ENCODE data around the gene PDGFC.

Gene PDGFC

DNA sequence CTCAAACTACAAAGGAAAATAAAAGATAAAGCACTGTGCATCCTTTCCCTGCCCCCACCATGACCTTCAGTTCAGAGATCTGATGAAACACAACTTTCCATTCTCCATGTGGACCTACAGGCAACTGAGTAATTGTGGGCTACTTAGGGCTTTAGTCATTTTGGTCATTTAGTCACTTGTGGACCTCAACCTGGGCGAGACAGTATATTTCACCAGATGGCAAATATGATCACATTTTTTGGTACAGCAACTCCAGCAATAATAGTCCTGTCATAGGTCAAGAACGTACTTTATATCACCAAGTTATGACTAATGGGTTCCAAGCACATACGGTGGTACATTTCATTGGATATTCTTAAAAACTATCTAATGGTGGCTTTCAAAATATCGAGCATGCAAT is 141.2 kb downstream of the PDGFC start:
- no peaks in the 10 kb centered on the region for H3K79me2 ChIP-seq (ENCODE audit: low read length)
- DNase-seq = no peak
- H3K4me1 ChIP-seq (ENCODE audit: low read length) = no peaks in the 10 kb centered on the region
- no peak overlapping the region for H3K4me3 ChIP-seq (ENCODE audit: low read length)
- H3F3A ChIP-seq (ENCODE audit: insufficient read depth, low read length) = no peaks in the 10 kb centered on the region
- H3K9ac ChIP-seq (ENCODE audit: low read length) = no peak overlapping the region
- H3K36me3 ChIP-seq (replicated peaks; ENCODE audit: insufficient read depth, low read length) = no peaks in the 10 kb centered on the region
- H4K20me1 ChIP-seq (ENCODE audit: insufficient read depth, low read length) = no peaks in the 10 kb centered on the region
- no peaks in the 10 kb centered on the region for H3K9me3 ChIP-seq (replicated peaks; ENCODE audit: insufficient read depth, low read length)
- TF ChIP-seq CTCF (IDR thresholded peaks at IDR 0.05; ENCODE audit: low read length) (no peak), EZH2phosphoT487 (IDR thresholded peaks at IDR 0.05; ENCODE audit: low read length) (no peak), EZH2 (optimal IDR thresholded peaks at IDR 0.05; ENCODE audit: low read depth, low read length) (no peak)
- H3K4me2 ChIP-seq (ENCODE audit: low read depth, low read length) = no peak overlapping the region
- H3K9me2 ChIP-seq (replicated peaks; ENCODE audit: insufficient read depth, low read length) = no peaks in the 10 kb centered on the region; the same call in 1 of the 2 replicates
- no peak overlapping the region for H2AFZ ChIP-seq (ENCODE audit: low read length)
- no peaks in the 10 kb centered on the region for H3K27me3 ChIP-seq (replicated peaks; ENCODE audit: insufficient read depth, low read length)
- H3K27ac ChIP-seq (ENCODE audit: low read length) = no peak overlapping the region

DNA sequence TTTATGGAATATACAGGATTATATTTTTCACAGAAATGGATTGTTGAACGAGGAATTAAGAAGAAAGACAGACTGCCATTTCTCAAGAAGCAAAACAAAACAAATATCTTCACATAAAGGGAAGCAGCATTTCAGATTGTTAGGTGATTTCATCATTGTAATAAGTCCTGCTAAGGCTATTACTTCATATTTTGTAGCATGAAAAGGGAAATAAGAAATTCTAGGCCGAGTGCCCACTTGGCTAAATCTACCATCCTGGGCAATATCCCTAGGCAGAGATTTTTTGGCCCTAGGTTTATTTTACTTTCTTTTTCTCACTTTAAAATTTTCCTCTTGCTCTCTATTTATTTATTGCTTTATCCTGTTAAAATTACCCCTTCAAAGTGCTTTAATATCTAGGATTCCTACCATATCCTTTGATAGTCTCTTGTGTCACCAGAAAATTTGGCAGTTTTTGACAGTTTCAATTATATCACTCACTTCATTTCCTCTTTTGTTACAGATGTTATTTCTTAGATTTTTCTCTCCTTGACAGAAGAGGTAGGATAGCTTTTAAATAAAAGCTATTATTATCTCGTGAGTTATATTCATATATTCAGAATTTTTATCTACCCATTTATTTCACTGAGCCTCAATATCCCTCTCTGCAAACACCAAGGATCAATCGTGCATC is 142.3 kb downstream of the PDGFC start:
- no peak overlapping the region for H3K9ac ChIP-seq (ENCODE audit: low read length)
- no peaks in the 10 kb centered on the region for H3K27me3 ChIP-seq (replicated peaks; ENCODE audit: insufficient read depth, low read length)
- H3K4me1 ChIP-seq (ENCODE audit: low read length) = no peaks in the 10 kb centered on the region
- TF ChIP-seq EZH2phosphoT487 (IDR thresholded peaks at IDR 0.05; ENCODE audit: low read length) = no peak
- no peak for TF ChIP-seq CTCF (IDR thresholded peaks at IDR 0.05; ENCODE audit: low read length)
- TF ChIP-seq EZH2 (optimal IDR thresholded peaks at IDR 0.05; ENCODE audit: low read depth, low read length) = no peak
- H3K4me2 ChIP-seq (ENCODE audit: low read depth, low read length) = no peak overlapping the region
- H3K9me2 ChIP-seq (replicated peaks; ENCODE audit: insufficient read depth, low read length) = no peaks in the 10 kb centered on the region; the same call in 1 of the 2 replicates
- H3K79me2 ChIP-seq (ENCODE audit: low read length) = no peaks in the 10 kb centered on the region
- no peak overlapping the region for H2AFZ ChIP-seq (ENCODE audit: low read length)
- H3K27ac ChIP-seq (ENCODE audit: low read length) = no peak overlapping the region
- no peaks in the 10 kb centered on the region for H4K20me1 ChIP-seq (ENCODE audit: insufficient read depth, low read length)
- H3K36me3 ChIP-seq (replicated peaks; ENCODE audit: insufficient read depth, low read length) = no peaks in the 10 kb centered on the region
- no peaks in the 10 kb centered on the region for H3K9me3 ChIP-seq (replicated peaks; ENCODE audit: insufficient read depth, low read length)
- H3K4me3 ChIP-seq (ENCODE audit: low read length) = no peak overlapping the region
- DNase-seq = no peak
- H3F3A ChIP-seq (ENCODE audit: insufficient read depth, low read length) = no peaks in the 10 kb centered on the region

GRCh38 chr4:156827519-156827918 is 144.1 kb downstream of the PDGFC start:
- no peak for DNase-seq
- no peaks in the 10 kb centered on the region for H4K20me1 ChIP-seq (ENCODE audit: insufficient read depth, low read length)

More at GRCh38 chr4:156827519-156827918, 144.1 kb downstream of the PDGFC start:
- no peak overlapping the region for H2AFZ ChIP-seq (ENCODE audit: low read length)
- H3K4me1 ChIP-seq (ENCODE audit: low read length) = no peaks in the 10 kb centered on the region
- TF ChIP-seq CTCF (IDR thresholded peaks at IDR 0.05; ENCODE audit: low read length) (no peak), EZH2 (optimal IDR thresholded peaks at IDR 0.05; ENCODE audit: low read depth, low read length) (no peak), EZH2phosphoT487 (IDR thresholded peaks at IDR 0.05; ENCODE audit: low read length) (no peak)
- H3K27ac ChIP-seq (ENCODE audit: low read length) = no peak overlapping the region
- H3K4me2 ChIP-seq (ENCODE audit: low read depth, low read length) = no peak overlapping the region
- no peaks in the 10 kb centered on the region for H3K27me3 ChIP-seq (replicated peaks; ENCODE audit: insufficient read depth, low read length)
- H3K4me3 ChIP-seq (ENCODE audit: low read length) = no peak overlapping the region
- H3K9me3 ChIP-seq (replicated peaks; ENCODE audit: insufficient read depth, low read length) = no peaks in the 10 kb centered on the region
- no peak overlapping the region for H3K9ac ChIP-seq (ENCODE audit: low read length)
- H3K36me3 ChIP-seq (replicated peaks; ENCODE audit: insufficient read depth, low read length) = no peaks in the 10 kb centered on the region
- no peaks in the 10 kb centered on the region for H3F3A ChIP-seq (ENCODE audit: insufficient read depth, low read length)
- H3K9me2 ChIP-seq (replicated peaks; ENCODE audit: insufficient read depth, low read length) = no peaks in the 10 kb centered on the region; the same call in 1 of the 2 replicates
- H3K79me2 ChIP-seq (ENCODE audit: low read length) = no peaks in the 10 kb centered on the region

All from MM.1S (cell line).